GM19238 (cell line): ENCODE measurements around the gene ELAVL4.

Experiments used
- DNase-seq: peaks from one replicate; pipeline ENCODE4 v3.0.0; 2011; ENCODE audit warnings: low spot score; ENCODE audit not compliant: insufficient read length

The ELAVL4 gene

DNA sequence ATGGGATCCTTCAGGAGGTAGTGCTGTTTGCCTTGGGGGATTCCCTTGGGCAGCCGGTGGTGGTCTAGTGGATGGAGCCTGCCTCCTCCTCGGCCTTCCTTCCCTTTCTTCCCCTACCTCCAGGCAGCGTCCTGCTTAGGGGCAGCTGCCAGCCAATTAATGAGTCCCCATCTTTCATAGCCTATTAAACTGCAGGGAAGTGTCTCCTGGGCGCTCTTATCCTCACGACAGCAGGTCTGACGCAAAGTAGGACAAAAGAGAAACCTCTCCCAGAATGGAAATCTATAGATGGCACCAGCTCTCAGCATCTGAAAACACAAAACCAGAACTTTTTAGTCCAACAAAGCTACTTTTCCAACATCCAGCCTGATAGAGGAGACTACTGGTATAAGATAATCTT is 69.3 kb downstream of the ELAVL4 start:
- no peak for DNase-seq

GRCh38 chr1:50179639-50180038 is 70.9 kb downstream of the ELAVL4 start:
- DNase-seq = no peak

GRCh38 chr1:50180367-50180766 is 71.6 kb downstream of the ELAVL4 start:
- no peak for DNase-seq

- no peak for DNase-seq
Observed at GRCh38 chr1:50181027-50181663, 72.4 kb downstream of the ELAVL4 start.

DNA sequence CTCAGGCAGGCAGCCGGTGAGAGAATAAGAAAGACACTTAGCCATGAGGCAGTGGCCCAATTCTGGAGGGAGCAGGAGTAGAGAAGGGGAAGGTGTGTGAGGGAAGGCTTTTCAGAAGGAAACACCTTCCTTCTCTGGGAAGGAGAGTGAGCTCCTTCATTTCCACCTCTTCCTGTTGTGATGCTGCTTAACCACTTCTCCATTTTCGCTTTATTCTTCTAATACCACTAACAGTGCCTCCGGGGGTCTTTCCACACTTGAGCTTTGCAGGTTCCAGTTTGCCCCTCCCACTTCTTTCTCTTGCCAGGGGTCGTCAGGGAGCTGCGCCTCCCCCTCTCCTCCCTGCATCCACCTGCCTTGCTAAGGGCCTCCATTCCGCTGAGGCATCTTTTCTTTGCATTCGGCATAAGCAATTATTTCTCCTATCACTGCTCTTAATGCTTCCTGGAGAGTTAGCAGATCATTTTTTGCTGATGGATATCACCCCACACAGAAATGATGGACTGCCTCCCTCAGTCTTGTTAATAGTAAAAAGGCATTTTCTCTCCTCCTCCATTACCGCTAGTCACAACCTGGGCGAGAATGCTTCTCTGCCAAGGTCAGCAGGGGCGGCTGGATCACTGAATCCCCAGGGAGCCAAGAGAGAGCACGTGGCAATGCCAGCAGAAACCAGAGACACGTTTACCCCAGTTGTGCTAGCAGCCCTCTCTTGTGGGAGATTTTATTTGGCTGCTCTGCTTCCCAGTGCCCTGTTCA is 74.8 kb downstream of the ELAVL4 start:
- no peak for DNase-seq

DNA sequence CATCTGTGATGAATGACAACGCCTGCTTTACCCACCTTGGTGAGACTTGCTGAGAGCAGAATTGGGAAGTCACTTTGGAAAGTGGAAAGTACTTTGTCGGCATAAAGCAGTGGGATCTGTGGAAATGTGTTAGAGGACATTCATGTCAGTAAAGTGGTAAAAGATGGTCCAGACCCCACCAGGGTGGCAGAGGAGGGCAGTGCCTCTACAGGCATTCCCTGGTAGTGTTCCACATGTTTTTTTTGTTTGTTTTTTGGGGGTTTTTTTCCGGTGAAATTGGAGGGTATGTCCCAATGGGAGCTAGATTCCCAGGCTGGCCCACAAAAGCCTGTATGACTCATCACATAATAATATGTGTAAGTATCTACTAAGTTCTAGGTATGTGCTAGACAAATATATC is 80.6 kb downstream of the ELAVL4 start:
- DNase-seq = no peak

DNA sequence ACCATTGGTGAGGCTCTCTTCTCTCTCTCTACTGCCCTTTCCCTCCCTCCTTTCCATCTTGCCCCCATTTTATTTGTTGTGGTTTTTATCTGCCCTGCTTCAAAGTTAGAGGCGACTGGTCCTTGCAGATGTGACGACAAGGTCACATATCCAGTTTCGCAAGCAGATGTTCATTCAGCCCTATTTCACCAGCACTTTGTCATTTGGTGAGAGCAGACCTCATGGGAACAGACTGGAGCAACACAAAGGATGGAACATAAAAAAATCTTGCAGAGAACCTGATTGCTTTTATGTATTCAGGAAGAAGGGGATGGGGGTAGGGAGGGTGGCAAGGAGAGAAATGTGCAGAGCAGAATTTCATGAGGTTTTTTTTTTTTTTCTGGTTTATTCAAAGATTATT is 84.3 kb downstream of the ELAVL4 start:
- no peak for DNase-seq

DNA sequence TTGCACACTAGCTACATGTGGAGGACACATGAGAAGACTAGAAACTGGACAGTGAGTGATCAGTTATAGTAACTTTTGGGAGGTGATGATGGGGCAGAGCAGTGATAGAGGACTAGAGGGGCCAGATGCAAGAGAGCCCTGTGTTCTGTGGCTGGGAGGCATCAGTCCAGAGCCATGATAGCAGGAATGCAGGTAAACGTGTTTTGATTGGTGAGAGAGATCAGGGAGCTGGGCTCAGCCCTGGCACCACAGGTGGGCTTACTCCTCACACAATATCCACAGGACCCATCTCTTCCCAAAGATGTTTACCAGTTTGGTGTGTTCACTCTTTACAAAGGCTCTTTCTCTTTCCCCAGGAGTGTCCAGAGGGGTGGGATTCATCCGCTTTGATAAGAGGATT is 86.5 kb downstream of the ELAVL4 start:
- DNase-seq = no peak

GRCh38 chr1:50196081-50196480 is 87.4 kb downstream of the ELAVL4 start:
- DNase-seq = no peak

- DNase-seq = no peak
Observed at GRCh38 chr1:50197216-50197615, 88.5 kb downstream of the ELAVL4 start.

DNA sequence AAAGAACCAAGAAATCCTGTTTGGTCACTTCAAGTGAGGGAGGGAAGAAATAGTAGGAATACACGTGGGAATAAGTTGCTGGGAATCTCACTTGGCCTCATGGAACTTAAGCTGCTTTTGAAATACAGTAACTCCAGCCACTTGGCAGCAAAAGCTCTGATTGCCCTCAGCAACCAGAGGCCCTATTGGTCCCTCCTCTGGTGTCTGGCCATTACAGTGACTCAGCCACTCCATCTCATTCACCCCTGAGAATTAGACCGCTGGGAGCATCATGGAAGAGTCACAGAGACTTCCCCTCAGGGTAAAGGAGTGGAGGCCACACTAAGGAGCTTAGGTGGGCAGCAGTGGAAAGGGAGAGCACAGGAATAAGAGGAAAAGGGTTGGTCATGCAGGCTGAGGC is 99.6 kb downstream of the ELAVL4 start:
- DNase-seq = no peak

DNA sequence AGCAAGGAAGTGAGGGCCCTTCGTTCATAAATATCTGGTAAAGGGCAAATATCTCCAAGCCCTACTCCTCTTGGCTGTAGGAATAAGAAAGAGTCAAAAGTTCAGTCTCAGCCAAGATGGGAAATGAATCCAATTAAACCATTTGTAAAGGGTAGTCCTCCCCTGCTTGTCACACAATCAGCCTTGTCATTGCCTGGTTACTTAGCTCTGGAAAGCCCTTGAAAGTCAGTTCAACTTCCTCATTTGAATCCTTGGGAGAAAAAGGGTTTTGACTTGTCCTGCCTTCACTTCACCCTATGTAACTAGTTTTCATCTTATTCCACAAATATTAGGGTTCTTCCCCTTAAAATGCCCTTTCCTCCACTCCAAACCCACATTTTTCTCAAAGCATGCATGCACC is 100.0 kb downstream of the ELAVL4 start:
- DNase-seq = no peak

GRCh38 chr1:50209749-50210148 is 101.0 kb downstream of the ELAVL4 start:
- DNase-seq = no peak

GRCh38 chr1:50213505-50213904 is 104.8 kb downstream of the ELAVL4 start:
- no peak for DNase-seq

DNA sequence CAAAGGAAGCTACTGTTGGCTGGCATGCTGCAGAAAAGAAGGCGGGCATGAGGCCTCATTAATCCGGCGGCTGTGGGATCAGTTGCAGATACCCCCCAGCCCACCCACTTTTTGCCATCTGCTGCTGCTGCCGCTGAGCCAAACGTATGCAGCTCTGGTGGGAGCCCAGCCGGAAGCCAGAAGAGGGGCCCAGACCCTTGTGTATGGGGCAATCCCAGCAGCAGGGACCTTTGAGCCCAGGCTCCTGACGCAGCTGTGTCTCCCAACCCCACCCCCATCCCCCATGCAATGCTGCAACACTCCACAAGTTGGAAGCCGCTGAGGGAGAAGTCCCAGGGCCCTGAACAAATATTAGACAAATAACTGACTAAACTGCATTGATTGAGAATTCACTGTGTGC is 106.0 kb downstream of the ELAVL4 start:
- DNase-seq = no peak

DNA sequence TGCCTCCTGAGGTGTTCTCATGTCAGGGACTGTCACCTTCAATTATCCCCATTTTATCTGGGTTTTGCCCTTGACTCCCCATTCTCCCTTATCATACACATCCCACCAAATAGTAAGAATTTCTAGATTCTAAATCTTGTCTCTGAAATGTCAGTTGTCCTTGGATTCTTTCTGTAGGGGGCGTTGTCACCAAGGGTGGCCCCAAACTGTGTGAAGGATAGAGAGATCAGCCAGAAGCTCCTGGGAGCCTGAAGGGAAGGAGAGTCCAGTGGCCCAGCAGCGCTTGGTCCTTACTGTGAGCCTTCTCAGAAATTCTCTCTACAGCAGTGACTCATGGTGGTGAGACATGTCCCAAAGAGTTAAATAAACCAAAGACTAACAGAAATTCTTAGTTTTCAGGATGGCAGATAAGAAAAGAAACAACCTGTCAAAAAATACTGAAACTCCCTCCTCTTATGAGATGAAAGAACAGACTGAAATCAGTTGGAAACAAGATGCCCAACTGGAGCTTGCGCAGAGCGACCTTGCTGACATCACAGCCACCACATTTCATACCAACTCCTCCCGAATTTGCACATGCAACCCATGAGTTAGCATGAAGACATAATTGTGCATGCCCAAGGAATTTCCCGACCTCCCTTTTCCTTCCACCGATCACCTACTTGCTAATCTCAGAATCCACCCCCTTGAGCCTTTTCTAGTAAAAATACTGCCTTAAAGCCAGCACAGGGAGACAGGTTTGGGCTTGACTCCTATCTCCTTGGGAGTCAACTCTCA is 109.8 kb downstream of the ELAVL4 start:
- no peak for DNase-seq

GRCh38 chr1:50228871-50229384 is 120.2 kb downstream of the ELAVL4 start:
- no peak for DNase-seq

- no peak for DNase-seq
Observed at GRCh38 chr1:50231209-50231608, 122.5 kb downstream of the ELAVL4 start.

GRCh38 chr1:50232336-50232735 is 123.6 kb downstream of the ELAVL4 start:
- no peak for DNase-seq

DNA sequence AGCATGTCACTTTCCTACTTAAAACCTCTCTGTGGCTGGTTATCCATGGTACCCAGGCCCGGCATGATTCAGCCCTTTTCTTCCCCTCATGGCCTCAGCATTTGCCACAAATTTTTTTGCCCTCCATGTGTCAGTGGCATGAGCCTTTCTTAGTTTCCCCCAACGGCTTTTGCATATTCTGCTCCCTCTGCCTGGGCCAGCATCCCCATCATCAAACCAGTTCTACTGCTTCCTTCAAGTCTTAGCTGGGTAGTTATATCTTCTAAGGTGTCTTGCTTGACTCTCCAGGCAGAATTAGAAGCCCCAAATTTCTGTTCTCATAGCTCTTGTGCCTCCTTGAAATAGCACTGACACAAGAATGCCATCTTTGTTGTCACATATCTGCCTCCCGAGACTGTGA is 127.9 kb downstream of the ELAVL4 start:
- DNase-seq = no peak

GRCh38 chr1:50237056-50237455 is 128.3 kb downstream of the ELAVL4 start:
- no peak for DNase-seq

- no peak for DNase-seq
Observed at GRCh38 chr1:50243939-50244338, 135.2 kb downstream of the ELAVL4 start.
